Renal cortex interstitium (tissue), 11 donors: Measurements from ENCODE around the gene NAT14. TPM values are rescaled to one million over a fixed set of nuclear protein-coding genes. Genes with fewer than 3 reads are reported as not detected.
"Not testable (repeated sequence)": the region's sequence is repeated elsewhere in the genome, so short reads cannot be mapped to it uniquely, and the experiment has no call there.

Experiments used
- DNase-seq, 11 donors: peaks; one replicate each; pipeline ENCODE4 v3.0.0-alpha.2; 2013; ENCODE audit warnings: low read depth in 9 of 11, low spot score in 4 of 11; ENCODE audit errors: extremely low read depth in 1 of 11
- polyA plus RNA-seq, 3 donors: library from polyadenylated mRNA; unstranded; fragments of 120-200 nt; gene quantifications; one replicate each; pipeline ENCODE4 v1.2.1, GENCODE V29; 2013; ENCODE audit not compliant: insufficient read length in 3 of 3

Gene NAT14
- polyA plus RNA-seq, 3 donors = 43.2 to 55.9 (median 52.6) TPM

- DNase-seq = no peak
Measured at GRCh38 chr19:55491546-55492360, 6.8 kb downstream of the NAT14 start.

DNA sequence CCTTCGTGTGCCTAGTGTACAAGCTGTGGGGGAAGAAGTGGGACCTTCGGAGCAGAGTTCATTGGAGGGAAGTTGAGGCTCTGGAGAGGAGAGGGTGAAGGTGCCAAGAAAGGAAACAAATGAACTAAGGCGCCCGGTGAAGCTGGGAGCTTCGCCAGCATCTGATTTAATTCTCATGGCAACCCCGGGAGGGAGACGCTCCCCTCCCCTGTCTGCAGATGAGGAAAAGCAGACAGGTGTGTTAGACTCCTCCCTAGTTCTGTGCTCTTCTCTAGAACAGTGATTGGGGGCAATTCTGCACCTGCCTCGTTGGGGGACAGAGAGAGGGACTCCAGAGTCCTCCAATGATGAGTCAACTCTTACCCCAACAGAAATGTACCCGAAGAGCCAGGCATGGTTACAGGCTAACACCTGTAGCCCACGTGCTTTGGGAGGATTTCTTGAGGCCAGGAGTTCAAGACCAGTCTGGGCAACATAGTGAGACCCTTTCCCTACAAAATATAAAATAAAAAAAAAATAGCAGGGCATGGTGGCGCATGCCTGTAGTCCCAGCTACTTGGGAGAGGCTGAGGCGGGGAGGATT is 7.5 kb downstream of the NAT14 start:
- DNase-seq = no peak

DNA sequence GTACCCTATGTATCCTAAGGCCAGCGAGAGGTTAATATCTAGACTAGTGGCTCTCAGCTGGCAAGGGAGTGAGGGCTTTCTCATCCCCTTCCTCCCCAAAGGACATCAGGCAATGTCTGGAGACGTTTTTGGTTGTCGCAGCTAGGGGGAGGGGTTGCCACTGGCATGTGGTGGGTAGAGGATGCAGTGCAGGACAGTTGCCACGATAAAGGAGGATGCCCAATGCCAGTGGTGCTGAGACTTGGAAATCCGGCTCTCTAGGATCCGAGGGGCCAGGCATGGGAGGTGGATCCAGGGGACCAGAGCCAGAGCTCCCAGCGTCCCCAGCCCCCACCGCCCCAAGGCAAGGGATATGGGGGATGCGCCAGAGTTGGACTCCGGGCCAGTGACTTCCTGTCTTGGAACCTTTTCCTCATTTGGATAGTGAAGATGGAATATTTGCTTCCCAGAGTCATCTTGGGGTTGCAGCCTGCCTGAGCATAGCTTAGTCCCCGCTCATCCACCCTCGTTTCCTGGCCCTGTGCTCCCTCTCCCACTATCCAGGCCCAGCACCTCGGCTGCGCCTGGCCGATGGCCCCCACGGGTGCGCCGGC is 8.2 kb downstream of the NAT14 start:
- no peak for DNase-seq

- no peak for DNase-seq
Measured at GRCh38 chr19:55493645-55494171, 8.7 kb downstream of the NAT14 start.

DNA sequence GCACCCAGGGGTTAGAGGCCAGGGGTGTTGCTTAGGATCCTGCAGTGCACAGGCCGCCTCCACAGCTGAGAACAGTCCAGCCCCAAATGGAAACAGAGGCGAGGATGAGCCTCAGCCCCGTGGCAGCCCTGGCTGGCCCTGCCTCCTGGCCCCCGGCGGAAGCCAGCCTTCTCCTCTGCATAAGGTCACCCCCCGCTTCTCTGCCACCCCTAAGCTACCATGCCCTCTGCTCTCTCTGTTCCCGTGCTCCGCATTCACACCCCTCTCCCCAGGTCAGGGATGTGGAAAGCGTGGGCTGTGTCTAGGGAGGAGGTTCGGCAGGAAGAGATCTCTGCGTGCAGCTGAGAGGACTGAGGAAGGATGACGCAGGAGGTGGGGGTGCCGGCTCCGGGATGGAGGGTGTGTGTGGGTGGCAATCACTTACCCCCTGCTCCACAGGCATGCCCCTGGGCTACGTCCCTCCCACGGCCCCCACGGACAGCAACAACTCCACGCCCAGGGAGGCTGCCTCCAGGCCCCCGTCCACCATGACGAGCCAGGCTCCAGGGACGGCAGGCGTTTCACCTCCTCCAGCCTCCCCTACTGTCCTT is 9.3 kb downstream of the NAT14 start:
- DNase-seq = no peak

- DNase-seq = no peak
Measured at GRCh38 chr19:55495646-55496349, 10.8 kb downstream of the NAT14 start.

DNA sequence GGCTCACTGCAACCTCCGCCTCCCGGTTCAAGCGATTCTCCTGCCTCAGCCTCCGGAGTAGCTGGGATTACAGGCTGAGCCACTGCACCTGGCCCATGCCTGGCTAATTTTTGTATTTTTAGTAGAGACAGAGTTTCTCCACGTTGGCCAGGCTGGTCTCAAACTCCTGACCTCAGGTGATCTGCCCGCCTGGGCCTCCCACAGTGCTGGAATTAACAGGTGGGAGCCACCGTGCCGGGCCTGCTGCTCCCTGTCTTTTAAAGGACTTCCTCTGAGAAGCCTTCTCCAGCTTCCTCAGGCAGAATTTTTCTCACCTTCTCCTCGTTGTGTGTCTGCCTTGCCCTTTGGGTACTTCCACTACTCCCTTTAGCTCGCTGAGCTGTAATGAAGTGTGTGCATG is 11.8 kb downstream of the NAT14 start:
- DNase-seq = not testable (repeated sequence)

DNA sequence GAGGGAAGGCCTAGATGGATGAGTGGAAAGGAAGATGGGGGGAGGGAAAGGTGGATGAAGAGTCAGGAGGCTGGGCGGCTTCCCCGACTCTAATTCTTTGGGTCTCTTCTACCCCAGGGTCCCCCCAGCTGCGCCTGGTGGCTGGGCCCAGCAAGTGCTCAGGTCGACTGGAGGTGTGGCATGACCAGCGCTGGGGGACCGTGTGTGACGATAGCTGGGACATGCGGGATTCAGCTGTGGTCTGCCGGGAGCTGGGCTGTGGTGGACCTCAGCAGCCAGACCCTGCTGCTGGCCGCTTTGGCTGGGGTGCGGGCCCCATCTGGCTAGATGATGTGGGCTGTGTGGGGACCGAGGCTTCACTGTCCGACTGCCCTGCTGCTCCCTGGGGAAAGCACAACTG is 12.8 kb downstream of the NAT14 start:
- no peak for DNase-seq

- DNase-seq = no peak
Measured at GRCh38 chr19:55498246-55498840, 13.4 kb downstream of the NAT14 start.

DNA sequence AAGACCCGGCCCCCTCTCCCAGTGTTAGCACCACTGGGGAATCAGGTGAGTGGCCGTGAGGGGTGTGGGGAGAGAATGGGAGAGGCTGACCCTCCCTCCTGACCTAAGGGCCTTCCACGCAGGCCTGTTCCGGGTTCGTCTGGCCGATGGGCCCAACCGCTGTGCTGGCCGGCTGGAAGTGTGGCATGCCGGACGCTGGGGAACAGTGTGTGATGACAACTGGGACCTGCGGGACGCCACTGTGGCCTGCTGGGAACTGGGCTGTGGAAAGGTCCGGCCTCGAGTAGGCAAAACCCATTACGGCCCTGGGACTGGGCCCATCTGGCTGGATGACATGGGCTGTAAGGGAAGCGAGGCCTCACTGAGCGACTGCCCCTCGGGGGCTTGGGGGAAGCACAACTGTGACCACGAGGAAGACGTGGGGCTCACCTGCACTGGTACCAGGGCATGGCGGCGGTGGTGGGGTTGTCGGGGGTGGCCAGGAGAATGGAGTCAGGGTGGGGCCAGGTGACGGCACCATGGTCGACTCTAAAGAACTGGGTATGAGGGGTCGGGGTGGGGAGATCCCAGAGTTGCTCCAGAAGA is 15.5 kb downstream of the NAT14 start:
- DNase-seq = no peak

GRCh38 chr19:55502197-55502952 is 17.4 kb downstream of the NAT14 start:
- DNase-seq = no peak

- no peak for DNase-seq
Measured at GRCh38 chr19:55503157-55503501, 18.1 kb downstream of the NAT14 start.

GRCh38 chr19:55503502-55504251 is 18.7 kb downstream of the NAT14 start:
- peak; percentile 78 to 89 (median 86) for DNase-seq

- no peak for DNase-seq
Measured at GRCh38 chr19:55504252-55504603, 19.2 kb downstream of the NAT14 start.

GRCh38 chr19:55504981-55505380 is 20.0 kb downstream of the NAT14 start:
- DNase-seq = no peak

GRCh38 chr19:55508120-55508519 is 23.1 kb downstream of the NAT14 start:
- no peak for DNase-seq

GRCh38 chr19:55516878-55517620 is 32.1 kb downstream of the NAT14 start:
- peak; percentile 77 to 87 (median 81) for DNase-seq
